Central memory CD4-positive, alpha-beta T cell (primary cell): ENCODE results near the gene LRRC37B.
"Not testable (repeated sequence)": the region's sequence is repeated elsewhere in the genome, so short reads cannot be mapped to it uniquely, and the experiment has no call there.

ENCODE experiments used
- DNase-seq: peaks from one replicate; pipeline ENCODE4 v3.0.0; 2022

LRRC37B gene

DNA sequence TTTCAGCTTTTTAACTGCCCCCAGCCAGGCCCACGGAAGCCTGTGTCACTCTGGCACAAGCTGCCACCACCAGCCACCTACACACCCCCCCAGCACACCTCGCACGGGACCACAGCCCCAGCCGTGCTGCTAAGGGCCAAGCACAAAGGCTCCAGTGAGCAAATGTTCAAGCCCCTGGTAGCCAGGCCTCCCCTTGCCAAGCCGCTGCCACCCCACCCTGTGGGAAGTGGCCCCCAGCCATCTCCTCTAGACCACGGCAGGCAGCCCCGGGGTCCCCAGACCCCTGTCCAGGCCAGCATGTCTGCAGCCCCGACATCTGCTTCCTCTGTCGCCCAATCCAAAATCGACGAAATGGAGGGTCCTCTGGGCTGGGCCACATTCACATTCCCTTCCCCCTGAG lies 35.1 kb downstream of the LRRC37B start:
- DNase-seq: not testable (repeated sequence)

DNA sequence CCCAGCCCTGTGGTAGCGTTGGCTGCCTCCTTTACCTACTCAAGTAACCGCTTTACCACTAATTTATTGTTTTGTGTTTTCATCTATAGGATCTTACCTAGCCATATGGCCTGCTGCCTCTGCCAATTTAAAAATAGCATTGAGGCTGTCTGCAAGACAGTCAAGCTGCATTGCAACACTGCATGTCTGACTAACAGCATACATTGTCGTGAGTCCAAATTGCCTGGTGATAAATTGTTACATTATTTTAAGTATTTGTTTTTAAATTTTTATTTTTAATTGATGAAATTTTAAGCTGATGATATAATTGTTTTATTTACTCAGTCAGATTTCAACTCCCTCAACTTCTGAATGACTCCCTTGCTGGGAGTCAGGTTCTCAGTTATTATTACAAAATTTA lies 38.4 kb downstream of the LRRC37B start:
- not testable (repeated sequence) for DNase-seq

- DNase-seq: not testable (repeated sequence)
Observed at GRCh38 chr17:32047663-32048062, 40.5 kb downstream of the LRRC37B start.

DNA sequence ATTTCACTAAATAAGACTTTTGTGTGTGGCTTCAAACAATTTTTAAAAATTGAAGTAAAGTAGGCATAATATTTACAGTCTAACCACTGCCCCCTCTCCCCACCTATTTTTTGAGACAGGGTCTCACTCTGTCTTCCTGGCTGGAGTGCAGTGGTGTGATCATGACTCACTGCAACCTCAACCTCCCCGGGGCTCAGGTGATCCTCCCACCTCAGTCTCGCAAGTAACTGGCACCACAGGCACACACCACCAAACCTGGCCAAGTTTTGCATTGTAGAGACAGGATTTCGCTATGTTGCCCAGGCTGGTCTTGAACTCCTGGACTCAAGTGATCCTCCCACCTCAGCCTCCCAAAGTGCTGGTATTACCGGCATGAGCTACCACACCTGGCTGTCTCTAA lies 47.8 kb downstream of the LRRC37B start:
- DNase-seq: not testable (repeated sequence)

- not testable (repeated sequence) for DNase-seq
Observed at GRCh38 chr17:32055425-32055824, 48.2 kb downstream of the LRRC37B start.

DNA sequence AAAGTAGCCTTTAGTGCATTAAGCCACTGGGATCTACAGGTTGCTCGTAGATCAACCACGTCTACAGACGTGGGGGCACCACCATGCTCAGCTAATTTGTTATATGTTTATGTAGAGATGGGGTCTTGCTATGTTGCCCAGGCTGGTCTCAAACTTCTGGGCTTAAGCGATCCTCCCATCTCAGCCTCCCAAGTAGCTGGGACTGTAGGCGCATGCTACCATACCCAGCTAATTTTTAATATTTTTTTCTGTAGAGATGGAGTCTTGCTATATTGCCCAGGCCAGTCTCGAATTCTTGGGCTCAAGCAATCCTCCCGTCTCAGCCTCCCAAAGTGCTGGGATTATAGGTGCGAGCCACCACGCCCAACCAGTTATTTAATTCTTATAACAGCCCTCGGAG lies 49.3 kb downstream of the LRRC37B start:
- not testable (repeated sequence) for DNase-seq

GRCh38 chr17:32057460-32058105 lies 50.4 kb downstream of the LRRC37B start:
- not testable (repeated sequence) for DNase-seq

- DNase-seq: not testable (repeated sequence)
Observed at GRCh38 chr17:32060695-32061094, 53.5 kb downstream of the LRRC37B start.

DNA sequence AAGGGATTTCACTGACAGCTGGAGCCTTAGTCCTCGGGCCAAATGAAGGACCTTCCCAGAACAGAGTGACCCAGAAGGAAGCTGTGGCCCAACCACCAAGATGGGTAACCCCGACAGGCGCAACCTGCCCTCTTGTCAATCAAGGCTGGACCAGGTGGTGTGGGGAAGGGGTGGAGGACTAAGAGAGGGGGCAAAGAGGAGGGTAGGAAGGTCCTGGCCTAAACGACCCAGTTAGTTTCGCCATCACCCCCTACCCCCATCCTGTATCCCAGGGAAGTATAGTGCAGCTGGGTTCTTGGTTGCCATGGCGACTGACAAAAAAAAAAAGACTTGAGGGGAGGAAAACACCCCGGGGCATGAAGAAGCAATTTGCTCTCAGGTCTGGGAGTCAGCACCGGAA lies 54.7 kb downstream of the LRRC37B start:
- not testable (repeated sequence) for DNase-seq

- not testable (repeated sequence) for DNase-seq
Observed at GRCh38 chr17:32064091-32064490, 56.9 kb downstream of the LRRC37B start.

GRCh38 chr17:32066123-32066680 lies 59.0 kb downstream of the LRRC37B start:
- DNase-seq: not testable (repeated sequence)

DNA sequence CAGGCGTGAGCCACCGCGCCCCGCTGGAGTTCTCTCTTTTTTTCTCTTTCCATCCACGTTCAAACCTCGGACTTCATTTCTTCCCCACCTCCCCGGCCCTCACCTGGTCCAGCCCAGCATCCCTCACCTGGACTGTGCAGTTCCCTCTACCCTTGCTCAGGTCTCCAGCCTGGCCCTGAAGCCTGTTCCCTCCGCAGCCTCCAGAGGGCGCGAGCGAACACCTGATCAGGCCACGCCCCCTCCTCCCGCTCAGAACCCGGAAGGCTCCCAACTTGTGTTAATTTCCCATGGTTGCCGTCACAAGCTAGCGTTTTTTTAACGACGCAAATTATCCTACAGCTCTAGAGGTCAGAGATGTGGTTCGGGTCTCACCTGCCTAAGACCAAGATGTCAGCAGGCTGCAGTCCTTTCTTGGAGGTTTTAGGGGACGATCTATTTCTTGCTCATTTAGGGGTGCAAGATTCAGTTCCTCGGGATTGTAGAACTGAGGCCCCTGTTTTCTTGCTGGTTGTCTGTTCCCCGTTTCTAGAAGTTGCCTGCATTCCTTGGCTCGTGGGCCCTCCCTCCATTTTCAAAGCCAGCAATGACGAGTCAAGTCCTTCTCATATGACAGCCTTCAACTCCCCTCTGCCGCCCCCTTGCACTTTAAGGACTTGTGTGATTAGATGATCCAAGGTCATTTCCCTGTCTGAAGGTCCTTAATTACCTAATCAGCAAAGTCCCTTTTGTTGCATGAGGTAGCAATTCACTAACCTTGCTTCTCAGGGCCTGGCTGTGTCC lies 59.9 kb downstream of the LRRC37B start:
- DNase-seq: peak; percentile 61

- not testable (repeated sequence) for DNase-seq
Observed at GRCh38 chr17:32069067-32069466, 61.9 kb downstream of the LRRC37B start.

GRCh38 chr17:32071961-32072360 lies 64.8 kb downstream of the LRRC37B start:
- not testable (repeated sequence) for DNase-seq

DNA sequence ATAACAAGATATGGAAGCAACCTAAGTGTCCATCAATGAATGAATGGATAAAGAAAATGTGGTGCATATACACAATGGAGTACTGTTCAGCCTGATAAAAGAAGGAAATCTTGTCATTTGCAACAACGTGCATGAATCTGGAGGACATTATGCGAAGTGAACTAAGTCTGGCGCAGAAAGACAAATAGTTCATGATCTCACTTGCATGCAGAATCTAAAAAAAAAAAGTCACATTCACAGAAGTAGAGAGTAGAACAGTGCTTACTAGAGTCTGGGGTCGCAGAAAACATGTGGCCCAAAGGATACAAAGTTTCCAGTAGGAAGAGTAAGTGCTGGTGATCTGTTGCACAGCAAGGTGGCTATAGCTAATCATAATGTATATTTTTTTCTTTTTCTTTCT lies 65.9 kb downstream of the LRRC37B start:
- not testable (repeated sequence) for DNase-seq

- peak; percentile 85 for DNase-seq
Observed at GRCh38 chr17:32079753-32080152, 72.6 kb downstream of the LRRC37B start.

DNA sequence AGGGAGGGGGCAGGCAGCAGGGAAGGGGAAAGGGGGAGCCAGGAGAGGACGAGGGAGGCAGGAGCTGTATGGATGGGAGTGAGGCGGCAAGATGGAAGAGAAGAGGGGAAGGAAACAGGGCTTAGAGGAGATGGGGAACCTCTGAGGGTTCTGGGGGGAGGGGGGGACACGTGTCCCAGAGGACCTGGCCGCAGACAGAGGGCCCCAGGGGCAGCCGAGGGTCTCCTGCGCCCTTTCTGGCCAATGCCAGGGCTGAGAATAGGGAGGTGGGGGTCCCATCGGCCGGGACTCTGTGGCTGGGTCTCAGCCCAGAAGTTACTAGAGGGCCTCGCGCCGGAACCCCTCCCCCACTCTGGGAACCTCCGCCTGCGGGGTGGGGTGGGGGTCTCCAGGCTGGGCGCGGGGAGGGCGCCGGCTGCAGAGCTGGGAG lies 76.4 kb downstream of the LRRC37B start:
- not testable (repeated sequence) for DNase-seq

DNA sequence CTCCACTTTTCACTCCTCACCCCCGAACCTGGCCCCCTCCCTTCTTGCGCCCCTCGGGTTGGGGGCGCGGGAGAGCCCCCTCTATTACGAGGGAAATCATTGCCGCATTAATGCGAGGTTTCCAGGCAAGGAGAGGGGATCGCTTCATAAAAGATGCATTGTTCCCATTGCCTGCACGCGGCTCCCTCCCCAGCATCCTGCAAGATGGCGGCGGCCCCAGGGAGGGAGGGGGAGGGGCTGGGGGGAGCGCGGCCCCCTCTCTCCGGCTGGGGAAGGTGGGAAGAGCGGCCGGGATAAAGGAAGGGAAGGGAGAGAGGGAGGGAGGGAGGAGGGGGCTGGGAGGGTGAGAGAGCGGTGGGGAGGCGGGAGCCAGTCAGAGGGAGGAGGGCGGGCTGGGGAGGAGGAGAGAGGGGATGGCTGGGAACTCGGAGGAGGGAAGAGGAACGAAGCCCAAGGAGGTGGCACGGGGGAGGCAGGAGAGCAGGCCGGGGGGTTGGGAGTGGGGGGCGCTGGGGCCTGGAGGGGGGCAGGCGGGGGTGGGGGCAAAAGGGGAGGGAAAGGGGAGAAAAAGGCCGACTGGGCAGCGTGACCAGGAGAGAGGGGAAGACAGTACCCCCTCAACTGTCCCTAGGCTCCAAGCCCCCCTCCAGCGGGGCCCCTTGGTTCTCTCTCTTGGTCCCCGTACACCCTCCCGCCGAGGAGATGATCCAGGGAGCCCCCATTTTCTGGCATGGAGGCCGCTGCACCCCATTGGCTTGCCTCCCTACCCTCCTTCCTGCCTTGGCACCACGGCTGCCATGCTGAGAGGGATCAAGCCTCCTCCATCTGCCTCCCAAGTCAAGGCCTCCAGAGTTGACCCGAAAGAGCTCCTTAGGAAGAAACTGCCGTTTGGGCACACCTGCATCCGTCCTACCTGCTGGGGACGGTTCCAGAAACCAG lies 77.1 kb downstream of the LRRC37B start:
- DNase-seq: peak; percentile 9

GRCh38 chr17:32084942-32085829 lies 78.0 kb downstream of the LRRC37B start:
- not testable (repeated sequence) for DNase-seq

- DNase-seq: not testable (repeated sequence)
Observed at GRCh38 chr17:32086833-32087232, 79.7 kb downstream of the LRRC37B start.

DNA sequence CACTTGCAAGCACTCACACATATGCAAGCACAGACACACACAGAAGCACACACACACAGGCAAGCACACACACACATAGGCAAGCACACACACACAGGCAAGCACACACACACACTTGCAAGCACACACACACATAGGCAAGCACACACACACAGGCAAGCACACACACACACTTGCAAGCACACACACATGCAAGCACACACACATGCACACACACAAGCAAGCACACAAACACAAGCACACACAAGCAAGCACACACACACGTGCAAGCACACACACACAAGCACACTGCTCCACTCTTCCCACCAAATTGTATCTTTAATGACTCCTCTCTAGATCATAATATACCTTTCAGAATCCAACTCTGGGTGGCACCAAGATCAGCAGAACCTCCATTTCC lies 84.9 kb downstream of the LRRC37B start:
- not testable (repeated sequence) for DNase-seq
